Breast epithelium (tissue), 4 donors: ENCODE data around the gene SNX2. TPM values are rescaled to one million over a fixed set of nuclear protein-coding genes. Genes with fewer than 3 reads are reported as not detected.
A peak's percentile ranks its signal among the peaks of the same experiment; 100 is the strongest.

ENCODE experiments used
- DNase-seq, 2 donors: peaks; one replicate each; pipeline ENCODE4 v3.0.0-alpha.2; 2019; ENCODE audit warnings: low spot score in 2 of 2
- H3K27ac ChIP-seq, 2 donors: fragments of 200-600 bp; sonication (generic) in 1 of 2; one replicate each; pipeline ENCODE4 v1.5.1; 2016 to 2019; ENCODE audit warnings: mild to moderate bottlenecking in 1 of 2
- H3K27me3 ChIP-seq, 2 donors: fragments of 200-600 bp; sonication (generic) in 1 of 2; one replicate each; pipeline versions ENCODE4 v1.5.1 to v1.6.0; 2017 to 2019; ENCODE audit warnings: control low read depth in 1 of 2, mild to moderate bottlenecking in 1 of 2
- H3K36me3 ChIP-seq: fragments of 200-600 bp; one replicate; pipeline ENCODE4 v1.5.1; 2019
- H3K4me1 ChIP-seq, 2 donors: fragments of 200-600 bp; sonication (generic); one replicate each; pipeline ENCODE4 v1.5.1; 2016 to 2019; ENCODE audit warnings: control low read depth in 1 of 2
- H3K4me3 ChIP-seq, 3 donors: fragments of 200-600 bp; sonication (generic); 1 replicate in 2 of 3; 2 replicates in 1 of 3; pipeline ENCODE4 v1.5.1; 2016 to 2019; ENCODE audit warnings: mild to moderate bottlenecking in 3 of 3, moderate library complexity in 2 of 3
- H3K9me3 ChIP-seq, 2 donors: fragments of 200-600 bp; sonication (generic) in 1 of 2; one replicate each; pipeline ENCODE4 v1.5.1; 2016 to 2019; ENCODE audit warnings: control low read depth in 1 of 2
- POLR2A ChIP-seq: fragments of 450-650 bp; IDR thresholded peaks from one replicate; pipeline ENCODE4 v1.6.1; 2016; ENCODE audit warnings: antibody characterized with exemption, mild to moderate bottlenecking, moderate library complexity
- POLR2AphosphoS5 ChIP-seq, 3 donors: sonication (generic); formaldehyde crosslinking; IDR thresholded peaks; one replicate each; pipeline ENCODE4 v1.6.1; 2017; ENCODE audit warnings: antibody characterized with exemption in 3 of 3
- intact Hi-C: fragments of 100-400 bp; cut with DNase I; formaldehyde crosslinking; loops from one replicate; pipeline ENCODE4 v1.15.1; 2023; ENCODE audit warnings: low total_unique reads
- total RNA-seq, 3 donors: library from RNA; depleted of rRNA; stranded (reverse); fragments of >200 nt; gene quantifications; one replicate each; pipeline ENCODE4 v1.1.0, GENCODE V29; 2016
- TF ChIP-seq, protein P1 (sequence below), 3 donors: fragments of 450-650 bp; IDR thresholded peaks; one replicate each; pipeline ENCODE4 v1.5.1; 2016 to 2017; ENCODE audit warnings: antibody characterized with exemption in 3 of 3, mild to moderate bottlenecking in 3 of 3, moderate library complexity in 3 of 3

The SNX2 gene
- total RNA-seq, 3 donors from 2014 or later: 75.7 to 102 (median 79.8) TPM

DNA sequence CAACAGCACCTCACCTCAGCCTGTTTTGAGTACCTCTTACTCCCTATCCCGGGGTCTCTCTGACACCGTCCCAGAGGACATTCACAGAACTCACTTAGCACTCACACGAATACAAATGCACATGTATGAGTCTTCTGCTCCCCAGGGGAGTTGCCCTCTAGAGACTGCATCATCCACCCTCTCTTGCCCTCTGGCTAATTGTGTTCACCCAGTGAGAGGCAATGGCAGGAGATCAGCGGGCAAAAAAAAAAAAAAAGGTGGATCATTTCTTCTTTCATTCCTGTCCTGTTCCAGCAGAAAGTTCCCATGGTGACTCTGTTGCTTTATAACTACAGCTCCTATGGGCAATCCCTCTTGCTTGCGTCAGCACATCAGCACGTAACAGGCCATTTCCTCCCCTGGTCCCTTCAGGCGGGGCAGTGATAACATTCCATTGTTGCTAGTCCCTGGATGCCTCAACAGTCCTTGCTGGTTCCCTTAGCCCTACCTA, 23.5 kb upstream of the SNX2 start:
- Histone ChIP-seq H3K4me1 (no peaks in the 10 kb centered on the region), H3K27ac (no peak overlapping the region), H3K36me3 (no peaks in the 10 kb centered on the region), H3K4me3 (no peak overlapping the region), H3K27me3 (no peaks in the 10 kb centered on the region), H3K9me3 (no peaks in the 10 kb centered on the region)
- peak in 1 of 2 donors; percentile 25 for DNase-seq
- intact Hi-C loops: no loop called here
- no peak for TF ChIP-seq POLR2AphosphoS5 (IDR thresholded peaks at IDR 0.05)
- TF ChIP-seq, protein P1, sequence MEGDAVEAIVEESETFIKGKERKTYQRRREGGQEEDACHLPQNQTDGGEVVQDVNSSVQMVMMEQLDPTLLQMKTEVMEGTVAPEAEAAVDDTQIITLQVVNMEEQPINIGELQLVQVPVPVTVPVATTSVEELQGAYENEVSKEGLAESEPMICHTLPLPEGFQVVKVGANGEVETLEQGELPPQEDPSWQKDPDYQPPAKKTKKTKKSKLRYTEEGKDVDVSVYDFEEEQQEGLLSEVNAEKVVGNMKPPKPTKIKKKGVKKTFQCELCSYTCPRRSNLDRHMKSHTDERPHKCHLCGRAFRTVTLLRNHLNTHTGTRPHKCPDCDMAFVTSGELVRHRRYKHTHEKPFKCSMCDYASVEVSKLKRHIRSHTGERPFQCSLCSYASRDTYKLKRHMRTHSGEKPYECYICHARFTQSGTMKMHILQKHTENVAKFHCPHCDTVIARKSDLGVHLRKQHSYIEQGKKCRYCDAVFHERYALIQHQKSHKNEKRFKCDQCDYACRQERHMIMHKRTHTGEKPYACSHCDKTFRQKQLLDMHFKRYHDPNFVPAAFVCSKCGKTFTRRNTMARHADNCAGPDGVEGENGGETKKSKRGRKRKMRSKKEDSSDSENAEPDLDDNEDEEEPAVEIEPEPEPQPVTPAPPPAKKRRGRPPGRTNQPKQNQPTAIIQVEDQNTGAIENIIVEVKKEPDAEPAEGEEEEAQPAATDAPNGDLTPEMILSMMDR (IDR thresholded peaks at IDR 0.05): no peak
- no peak for TF ChIP-seq POLR2A

DNA sequence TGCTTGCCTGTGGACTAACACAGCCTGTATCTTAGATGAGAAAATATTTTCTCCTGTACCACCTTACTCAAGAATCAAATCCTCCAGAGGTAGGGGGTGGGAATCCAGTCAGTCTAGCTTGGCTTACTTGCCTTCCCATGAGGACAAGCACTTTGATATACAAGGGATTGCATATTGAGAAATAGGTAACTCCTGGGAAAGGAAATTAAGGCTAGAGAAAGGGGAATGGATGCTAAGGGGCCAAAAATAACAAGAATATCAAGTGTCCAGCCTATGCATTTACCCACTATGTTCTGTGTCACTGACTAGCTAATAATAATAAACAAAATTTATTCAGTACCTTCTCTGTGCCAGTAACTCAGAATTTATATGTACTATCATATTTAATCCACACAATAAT, 21.4 kb upstream of the SNX2 start:
- DNase-seq: no peak
- no peak for TF ChIP-seq POLR2AphosphoS5 (IDR thresholded peaks at IDR 0.05)
- TF ChIP-seq, protein P1 (IDR thresholded peaks at IDR 0.05): no peak
- no peak for TF ChIP-seq POLR2A
- H3K4me1 ChIP-seq: no peaks in the 10 kb centered on the region
- H3K4me3 ChIP-seq: no peak overlapping the region
- H3K27me3 ChIP-seq: no peaks in the 10 kb centered on the region
- no peaks in the 10 kb centered on the region for H3K9me3 ChIP-seq
- H3K36me3 ChIP-seq: no peaks in the 10 kb centered on the region
- no peak overlapping the region for H3K27ac ChIP-seq
- intact Hi-C loops: no loop called here

GRCh38 chr5:122755783-122756182, 19.1 kb upstream of the SNX2 start:
- H3K36me3 ChIP-seq: no peaks in the 10 kb centered on the region
- H3K4me1 ChIP-seq: no peaks in the 10 kb centered on the region
- H3K9me3 ChIP-seq: no peaks in the 10 kb centered on the region
- H3K27me3 ChIP-seq: no peaks in the 10 kb centered on the region
- H3K4me3 ChIP-seq: no peak overlapping the region
- intact Hi-C loops: no loop called here
- no peak for DNase-seq
- TF ChIP-seq, protein P1 (IDR thresholded peaks at IDR 0.05): no peak
- TF ChIP-seq POLR2A (no peak), POLR2AphosphoS5 (IDR thresholded peaks at IDR 0.05) (no peak)
- H3K27ac ChIP-seq: no peak overlapping the region

DNA sequence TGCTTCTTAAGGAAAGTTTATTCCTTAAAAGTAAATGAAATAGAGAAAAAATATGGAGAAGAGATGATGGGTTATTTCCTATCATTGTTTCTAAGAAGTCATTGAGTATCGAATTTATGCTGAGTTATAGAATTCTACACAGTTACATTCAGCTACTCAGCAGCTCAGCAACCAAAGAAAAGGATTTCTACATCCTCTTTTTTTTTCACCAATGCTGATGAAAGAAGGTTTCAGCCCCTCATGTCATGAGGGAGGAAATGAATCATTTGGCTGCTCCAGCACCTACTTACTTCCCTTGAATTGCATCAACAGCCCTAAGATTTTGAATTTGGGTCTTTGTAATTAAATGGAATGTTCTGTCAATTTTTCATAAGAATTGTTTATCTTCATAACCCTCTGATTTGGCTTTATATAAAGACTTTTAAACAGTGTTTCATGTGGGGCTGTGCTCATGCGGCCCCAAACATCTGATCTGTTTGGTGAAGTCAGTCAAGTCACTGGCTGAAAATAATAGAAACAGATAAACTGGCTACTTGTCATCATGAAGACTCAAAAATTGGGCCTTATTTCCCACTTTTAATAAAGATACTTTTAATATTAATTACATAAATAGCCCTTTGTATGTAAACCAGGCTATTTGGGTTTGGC, 18.5 kb upstream of the SNX2 start:
- TF ChIP-seq POLR2AphosphoS5 (IDR thresholded peaks at IDR 0.05): no peak
- no peak for TF ChIP-seq POLR2A
- TF ChIP-seq, protein P1 (IDR thresholded peaks at IDR 0.05): no peak
- Histone ChIP-seq H3K27me3 (no peaks in the 10 kb centered on the region), H3K27ac (no peak overlapping the region), H3K4me1 (no peaks in the 10 kb centered on the region), H3K4me3 (no peak overlapping the region), H3K9me3 (no peaks in the 10 kb centered on the region), H3K36me3 (no peaks in the 10 kb centered on the region)
- DNase-seq: no peak
- intact Hi-C loops: no loop called here

DNA sequence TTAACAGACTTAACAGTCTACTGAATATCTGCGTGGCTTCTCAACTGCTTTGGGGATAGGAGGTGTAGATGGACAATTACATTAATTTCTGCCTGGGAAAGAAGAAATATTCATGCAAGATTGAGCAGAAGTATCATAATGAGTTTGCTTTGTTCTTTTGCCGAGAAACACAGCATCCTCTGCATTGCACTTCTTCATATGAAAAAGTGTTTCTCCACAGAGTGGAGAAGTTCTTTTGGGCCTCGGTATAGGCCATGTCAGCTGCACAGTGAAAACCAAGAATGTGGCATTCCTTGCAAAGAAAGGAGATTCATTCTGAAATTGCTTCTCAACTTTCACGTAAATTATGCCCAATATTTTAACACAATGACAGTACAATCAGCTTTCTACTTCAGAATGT, 17.6 kb upstream of the SNX2 start:
- intact Hi-C loops: no loop called here
- no peak for DNase-seq
- H3K36me3 ChIP-seq: no peaks in the 10 kb centered on the region
- H3K9me3 ChIP-seq: no peaks in the 10 kb centered on the region
- H3K4me1 ChIP-seq: no peaks in the 10 kb centered on the region
- no peak overlapping the region for H3K4me3 ChIP-seq
- TF ChIP-seq, protein P1 (IDR thresholded peaks at IDR 0.05): no peak
- TF ChIP-seq POLR2A (no peak), POLR2AphosphoS5 (IDR thresholded peaks at IDR 0.05) (no peak)
- no peak overlapping the region for H3K27ac ChIP-seq
- H3K27me3 ChIP-seq: no peaks in the 10 kb centered on the region
